Stimulated activated CD4-positive, alpha-beta T cell treated with anti-CD3 and anti-CD28 coated beads, TNF-alpha, amount 100 ng/mL, for 4 hours (primary cell): ENCODE data around the gene PCK1.

Experiments
- DNase-seq, 3 experiments: peaks; one replicate each; pipeline ENCODE4 v3.0.0-alpha.2; 2020; ENCODE audit warnings: low read depth in 3 of 3

Gene PCK1

GRCh38 chr20:57588596-57588995 is 27.7 kb downstream of the PCK1 start:
- DNase-seq = no peak

GRCh38 chr20:57589123-57589727 is 28.3 kb downstream of the PCK1 start:
- no peak for DNase-seq

- DNase-seq = no peak
Measured at GRCh38 chr20:57589728-57590484, 29.0 kb downstream of the PCK1 start.

- DNase-seq = no peak
Measured at GRCh38 chr20:57590485-57591288, 29.8 kb downstream of the PCK1 start.

- no peak for DNase-seq
Measured at GRCh38 chr20:57591289-57592229, 30.6 kb downstream of the PCK1 start.

GRCh38 chr20:57592263-57593092 is 31.6 kb downstream of the PCK1 start:
- DNase-seq = no peak

GRCh38 chr20:57593134-57593886 is 32.4 kb downstream of the PCK1 start:
- DNase-seq = no peak

GRCh38 chr20:57594092-57594951 is 33.4 kb downstream of the PCK1 start:
- peak in 2 of 3 experiments; percentile 26 to 43 for DNase-seq

- DNase-seq = no peak
Measured at GRCh38 chr20:57595041-57596030, 34.4 kb downstream of the PCK1 start.

GRCh38 chr20:57596358-57596757 is 35.4 kb downstream of the PCK1 start:
- no peak for DNase-seq

GRCh38 chr20:57596998-57597939 is 36.4 kb downstream of the PCK1 start:
- DNase-seq = peak; percentile 54 to 65 (median 64)

GRCh38 chr20:57598060-57598459 is 37.1 kb downstream of the PCK1 start:
- no peak for DNase-seq

- DNase-seq = no peak
Measured at GRCh38 chr20:57598491-57598890, 37.6 kb downstream of the PCK1 start.

GRCh38 chr20:57600320-57601210 is 39.7 kb downstream of the PCK1 start:
- no peak for DNase-seq

GRCh38 chr20:57601211-57601570 is 40.3 kb downstream of the PCK1 start:
- no peak for DNase-seq

GRCh38 chr20:57601737-57602136 is 40.8 kb downstream of the PCK1 start:
- no peak for DNase-seq
